GM13977 (cell line): Measurements from ENCODE around the gene OGFR.

Source experiments
- DNase-seq: peaks from one replicate; pipeline ENCODE4 v3.0.0; 2012; ENCODE audit warnings: low spot score
- in situ Hi-C: fragments of 300-500 bp; cut with MboI; formaldehyde crosslinking; loops from one replicate; pipeline ENCODE4 v1.12.0; 2022; ENCODE audit warnings: low sequenced_read_pairs, low pct_unique_long_range_greater_than_20kb, mixed read lengths, inconsistent platforms; ENCODE audit not compliant: unreplicated experiment
- TF ChIP-seq, protein P1 (sequence below): IDR thresholded peaks from 2 replicates; pipeline ENCODE4 v1.5.1; 2012; ENCODE audit warnings: mild to moderate bottlenecking, control low read depth; ENCODE audit not compliant: insufficient read depth; ENCODE audit errors: extremely low read depth, missing control alignments

The OGFR gene, protein sequence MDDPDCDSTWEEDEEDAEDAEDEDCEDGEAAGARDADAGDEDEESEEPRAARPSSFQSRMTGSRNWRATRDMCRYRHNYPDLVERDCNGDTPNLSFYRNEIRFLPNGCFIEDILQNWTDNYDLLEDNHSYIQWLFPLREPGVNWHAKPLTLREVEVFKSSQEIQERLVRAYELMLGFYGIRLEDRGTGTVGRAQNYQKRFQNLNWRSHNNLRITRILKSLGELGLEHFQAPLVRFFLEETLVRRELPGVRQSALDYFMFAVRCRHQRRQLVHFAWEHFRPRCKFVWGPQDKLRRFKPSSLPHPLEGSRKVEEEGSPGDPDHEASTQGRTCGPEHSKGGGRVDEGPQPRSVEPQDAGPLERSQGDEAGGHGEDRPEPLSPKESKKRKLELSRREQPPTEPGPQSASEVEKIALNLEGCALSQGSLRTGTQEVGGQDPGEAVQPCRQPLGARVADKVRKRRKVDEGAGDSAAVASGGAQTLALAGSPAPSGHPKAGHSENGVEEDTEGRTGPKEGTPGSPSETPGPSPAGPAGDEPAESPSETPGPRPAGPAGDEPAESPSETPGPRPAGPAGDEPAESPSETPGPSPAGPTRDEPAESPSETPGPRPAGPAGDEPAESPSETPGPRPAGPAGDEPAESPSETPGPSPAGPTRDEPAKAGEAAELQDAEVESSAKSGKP

DNA sequence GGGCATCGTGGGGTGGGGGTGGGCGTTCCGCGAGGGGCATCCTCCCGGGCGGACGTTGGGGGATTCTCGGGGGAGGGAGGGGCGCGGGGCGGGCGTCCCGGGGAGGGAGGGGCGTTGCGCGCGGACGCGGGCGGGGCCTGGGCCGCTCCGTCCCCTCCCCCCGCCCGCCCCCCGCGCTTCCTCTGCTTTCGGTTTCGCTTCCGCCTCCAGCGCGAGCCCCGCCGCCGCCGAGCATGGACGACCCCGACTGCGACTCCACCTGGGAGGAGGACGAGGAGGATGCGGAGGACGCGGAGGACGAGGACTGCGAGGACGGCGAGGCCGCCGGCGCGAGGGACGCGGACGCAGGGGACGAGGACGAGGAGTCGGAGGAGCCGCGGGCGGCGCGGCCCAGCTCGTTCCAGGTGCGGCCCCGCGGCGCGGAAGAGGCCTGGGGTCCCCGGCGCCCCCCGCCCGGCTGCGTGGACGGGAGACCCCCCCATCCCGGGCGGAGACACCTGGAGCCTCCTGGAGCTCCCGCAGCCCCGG lies at the start of gene OGFR:
TSS of gene OGFR (plus strand) at position 209 of the 528 bp plus-strand sequence. CDS start at position 234, 25 bp downstream.
- in situ Hi-C loops, result no loop called here
- DNase-seq, result peak; percentile 96
- TF ChIP-seq, protein P1, sequence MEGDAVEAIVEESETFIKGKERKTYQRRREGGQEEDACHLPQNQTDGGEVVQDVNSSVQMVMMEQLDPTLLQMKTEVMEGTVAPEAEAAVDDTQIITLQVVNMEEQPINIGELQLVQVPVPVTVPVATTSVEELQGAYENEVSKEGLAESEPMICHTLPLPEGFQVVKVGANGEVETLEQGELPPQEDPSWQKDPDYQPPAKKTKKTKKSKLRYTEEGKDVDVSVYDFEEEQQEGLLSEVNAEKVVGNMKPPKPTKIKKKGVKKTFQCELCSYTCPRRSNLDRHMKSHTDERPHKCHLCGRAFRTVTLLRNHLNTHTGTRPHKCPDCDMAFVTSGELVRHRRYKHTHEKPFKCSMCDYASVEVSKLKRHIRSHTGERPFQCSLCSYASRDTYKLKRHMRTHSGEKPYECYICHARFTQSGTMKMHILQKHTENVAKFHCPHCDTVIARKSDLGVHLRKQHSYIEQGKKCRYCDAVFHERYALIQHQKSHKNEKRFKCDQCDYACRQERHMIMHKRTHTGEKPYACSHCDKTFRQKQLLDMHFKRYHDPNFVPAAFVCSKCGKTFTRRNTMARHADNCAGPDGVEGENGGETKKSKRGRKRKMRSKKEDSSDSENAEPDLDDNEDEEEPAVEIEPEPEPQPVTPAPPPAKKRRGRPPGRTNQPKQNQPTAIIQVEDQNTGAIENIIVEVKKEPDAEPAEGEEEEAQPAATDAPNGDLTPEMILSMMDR, result no peak

DNA sequence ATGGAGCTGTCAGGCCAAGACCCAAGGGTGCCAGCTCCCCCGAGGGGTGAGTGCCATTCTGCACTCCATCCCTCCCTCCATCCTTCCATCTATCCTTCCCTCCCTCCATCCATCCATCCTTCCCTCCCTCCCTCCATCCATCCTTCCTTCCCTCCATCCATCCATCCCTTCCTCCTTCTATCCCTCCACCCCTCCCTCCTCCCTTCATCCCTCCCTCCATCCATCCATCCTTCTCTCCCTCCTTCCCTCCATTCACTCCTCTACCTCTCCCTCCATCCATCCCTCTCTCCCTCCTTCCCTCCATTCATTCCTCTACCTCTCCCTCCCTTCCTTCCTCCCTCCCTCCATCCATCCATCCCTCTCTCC lies 49.7 kb upstream of the OGFR start:
- no peak for DNase-seq
- in situ Hi-C loops, result no loop called here
- TF ChIP-seq, protein P1, result no peak

DNA sequence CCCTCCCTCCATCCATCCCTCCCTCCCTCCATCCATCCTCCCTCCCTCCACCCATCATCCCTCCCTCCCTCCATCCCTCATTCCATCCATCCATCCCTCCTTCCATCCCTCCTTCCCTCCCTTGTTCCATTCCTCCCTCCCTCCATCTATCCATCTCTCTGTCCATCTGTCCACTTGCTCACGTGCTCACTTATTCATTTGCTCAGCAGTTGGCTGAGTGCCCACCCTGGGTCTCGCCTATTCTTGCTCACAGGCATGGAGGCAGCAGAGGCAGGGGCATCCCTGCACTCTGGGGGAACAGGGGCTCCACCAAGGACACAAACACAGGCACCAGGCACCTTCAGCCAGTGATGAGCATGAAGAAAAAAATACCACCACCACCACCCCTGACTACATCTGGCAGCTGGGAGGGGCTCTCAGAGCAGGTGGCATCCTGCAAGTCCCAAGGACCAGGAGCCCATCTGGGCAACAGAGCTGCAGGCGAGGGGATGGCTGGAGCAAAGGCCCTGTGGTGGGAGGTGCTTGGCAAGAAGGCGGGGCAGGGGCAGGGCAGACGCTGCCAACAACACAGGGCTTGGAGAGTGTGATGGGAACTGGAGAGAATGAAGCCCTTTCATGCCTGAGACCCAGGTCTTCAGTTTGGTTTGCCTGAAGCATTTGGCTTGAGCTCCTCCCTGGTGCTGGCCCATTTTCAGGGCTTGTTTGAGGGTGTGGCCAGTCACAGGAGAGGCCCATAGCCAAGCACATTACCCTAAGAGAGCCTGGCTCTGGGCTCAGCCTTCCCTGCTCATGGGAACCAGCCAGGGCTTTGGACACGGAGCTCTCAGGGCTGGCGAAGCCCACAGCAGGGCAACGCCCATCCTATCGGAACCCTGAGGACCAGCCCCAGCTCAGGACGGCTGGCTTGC lies 48.6 kb upstream of the OGFR start:
- in situ Hi-C loops, result no loop called here
- TF ChIP-seq, protein P1, result no peak
- DNase-seq, result no peak

DNA sequence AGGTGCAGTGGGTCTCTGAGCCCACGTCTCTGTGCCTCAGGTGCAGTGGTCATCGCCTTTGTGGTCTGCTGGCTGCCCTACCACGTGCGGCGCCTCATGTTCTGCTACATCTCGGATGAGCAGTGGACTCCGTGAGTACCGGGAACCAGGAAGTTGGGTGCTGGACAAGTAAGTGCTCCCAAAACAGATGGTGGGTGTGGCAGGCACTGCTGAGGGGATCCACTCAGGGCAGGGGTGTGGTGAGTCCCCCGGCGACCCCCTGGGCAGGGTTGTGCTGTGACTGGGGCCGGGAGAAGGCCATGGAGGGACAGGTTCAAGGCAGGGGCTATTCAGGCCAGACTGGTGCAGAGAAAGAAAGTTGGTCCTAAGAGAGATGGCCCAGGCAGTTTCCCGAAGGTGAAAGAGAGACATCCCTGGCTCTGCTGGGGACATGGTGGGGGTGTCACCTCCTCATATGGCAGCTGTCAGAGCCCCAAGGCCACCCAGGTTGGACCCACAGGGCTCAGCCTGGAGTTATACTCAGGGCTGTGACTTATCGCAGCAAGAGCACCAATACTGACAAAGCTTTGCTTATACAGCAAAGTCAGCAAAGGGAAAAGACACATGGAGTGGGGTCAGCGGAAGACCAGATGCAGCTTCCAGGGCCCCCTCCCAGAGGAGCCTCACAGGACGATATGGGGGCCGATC lies 46.3 kb upstream of the OGFR start:
- in situ Hi-C loops, result no loop called here
- TF ChIP-seq, protein P1, result no peak
- no peak for DNase-seq

DNA sequence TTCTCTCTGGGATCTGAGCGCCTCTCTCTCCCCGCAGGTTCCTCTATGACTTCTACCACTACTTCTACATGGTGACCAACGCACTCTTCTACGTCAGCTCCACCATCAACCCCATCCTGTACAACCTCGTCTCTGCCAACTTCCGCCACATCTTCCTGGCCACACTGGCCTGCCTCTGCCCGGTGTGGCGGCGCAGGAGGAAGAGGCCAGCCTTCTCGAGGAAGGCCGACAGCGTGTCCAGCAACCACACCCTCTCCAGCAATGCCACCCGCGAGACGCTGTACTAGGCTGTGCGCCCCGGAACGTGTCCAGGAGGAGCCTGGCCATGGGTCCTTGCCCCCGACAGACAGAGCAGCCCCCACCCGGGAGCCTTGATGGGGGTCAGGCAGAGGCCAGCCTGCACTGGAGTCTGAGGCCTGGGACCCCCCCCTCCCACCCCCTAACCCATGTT lies 44.6 kb upstream of the OGFR start:
- TF ChIP-seq, protein P1, result no peak
- in situ Hi-C loops, result no loop called here
- DNase-seq, result no peak
